Right cardiac atrium (tissue), 5 donors: Measurements from ENCODE around the gene CFAP47. TPM values are rescaled to one million over a fixed set of nuclear protein-coding genes. Genes with fewer than 3 reads are reported as not detected.
"Not testable (repeated sequence)": the region's sequence is repeated elsewhere in the genome, so short reads cannot be mapped to it uniquely, and the experiment has no call there.

Source experiments
- ATAC-seq, 2 donors: fragments of 200-7000 bp; cut with Tn5 transposase; one replicate each; pipeline versions ENCODE4 v1.8.0 to v1.9.1; 2020; ENCODE audit warnings: moderate library complexity in 2 of 2, mild to moderate bottlenecking in 1 of 2
- DNase-seq, 3 donors: peaks; one replicate each; pipeline ENCODE4 v3.0.0-alpha.2; 2020
- H3K27ac ChIP-seq: one replicate; pipeline ENCODE4 v1.5.1; 2013; ENCODE audit warnings: mild to moderate bottlenecking, low read length, control low read depth, moderate library complexity
- H3K27me3 ChIP-seq: one replicate; pipeline ENCODE4 v1.6.1; 2013; ENCODE audit not compliant: control insufficient read depth, insufficient read depth
- H3K4me1 ChIP-seq: one replicate; pipeline ENCODE4 v1.6.1; 2013; ENCODE audit warnings: low read length; ENCODE audit not compliant: control insufficient read depth, insufficient read depth
- H3K4me3 ChIP-seq: one replicate; pipeline ENCODE4 v1.5.1; 2013; ENCODE audit warnings: low read length, control low read depth
- H3K9me3 ChIP-seq: one replicate; pipeline ENCODE4 v1.6.1; 2013; ENCODE audit warnings: low read length; ENCODE audit not compliant: control insufficient read depth
- WGBS: extraction: QIAGEN DNeasy Blood & Tissue Kit; methylation state at CpG from one replicate; pipeline ENCODE4 v1.1.7; 2013; 5-methylcytosine and 5-hydroxymethylcytosine counted together
- intact Hi-C, 4 donors: fragments of 100-400 bp; cut with DNase I; formaldehyde crosslinking; loops; one replicate each; pipeline versions ENCODE4 v1.11.0 to v1.14.0; 2022 to 2023
- long read RNA-seq, 4 donors: library from polyadenylated mRNA; unstranded; transcript quantifications; one replicate each; pipeline ENCODE4 v2.0.0, GENCODE V29; 2020 to 2021
- polyA plus RNA-seq: library from polyadenylated mRNA; stranded (reverse); fragments of 200-250 nt; gene quantifications from one replicate; pipeline ENCODE4 v1.2.3, GENCODE V29; 2013
- total RNA-seq, 4 donors: library from RNA; stranded (reverse); fragmentation: NEBNext Ultra II Directional; extraction: Animal tissue kit (Norgen Biotek cat#: 25700); gene quantifications; one replicate each; pipeline ENCODE4 v1.2.1, GENCODE V29; 2021
- donor health status: healthy with polysubstance abuse.
- donor health status: DM: no; HTN: yes; CAD: no.
- donor health status: DM: no; HTN: no; CAD: no.
- donor health status: DM: no; HTN: yes; CAD: no; lungs with severe emphysema.
- donor health status: DM: yes; HTN: yes; CAD: no.

The CFAP47 gene, protein sequence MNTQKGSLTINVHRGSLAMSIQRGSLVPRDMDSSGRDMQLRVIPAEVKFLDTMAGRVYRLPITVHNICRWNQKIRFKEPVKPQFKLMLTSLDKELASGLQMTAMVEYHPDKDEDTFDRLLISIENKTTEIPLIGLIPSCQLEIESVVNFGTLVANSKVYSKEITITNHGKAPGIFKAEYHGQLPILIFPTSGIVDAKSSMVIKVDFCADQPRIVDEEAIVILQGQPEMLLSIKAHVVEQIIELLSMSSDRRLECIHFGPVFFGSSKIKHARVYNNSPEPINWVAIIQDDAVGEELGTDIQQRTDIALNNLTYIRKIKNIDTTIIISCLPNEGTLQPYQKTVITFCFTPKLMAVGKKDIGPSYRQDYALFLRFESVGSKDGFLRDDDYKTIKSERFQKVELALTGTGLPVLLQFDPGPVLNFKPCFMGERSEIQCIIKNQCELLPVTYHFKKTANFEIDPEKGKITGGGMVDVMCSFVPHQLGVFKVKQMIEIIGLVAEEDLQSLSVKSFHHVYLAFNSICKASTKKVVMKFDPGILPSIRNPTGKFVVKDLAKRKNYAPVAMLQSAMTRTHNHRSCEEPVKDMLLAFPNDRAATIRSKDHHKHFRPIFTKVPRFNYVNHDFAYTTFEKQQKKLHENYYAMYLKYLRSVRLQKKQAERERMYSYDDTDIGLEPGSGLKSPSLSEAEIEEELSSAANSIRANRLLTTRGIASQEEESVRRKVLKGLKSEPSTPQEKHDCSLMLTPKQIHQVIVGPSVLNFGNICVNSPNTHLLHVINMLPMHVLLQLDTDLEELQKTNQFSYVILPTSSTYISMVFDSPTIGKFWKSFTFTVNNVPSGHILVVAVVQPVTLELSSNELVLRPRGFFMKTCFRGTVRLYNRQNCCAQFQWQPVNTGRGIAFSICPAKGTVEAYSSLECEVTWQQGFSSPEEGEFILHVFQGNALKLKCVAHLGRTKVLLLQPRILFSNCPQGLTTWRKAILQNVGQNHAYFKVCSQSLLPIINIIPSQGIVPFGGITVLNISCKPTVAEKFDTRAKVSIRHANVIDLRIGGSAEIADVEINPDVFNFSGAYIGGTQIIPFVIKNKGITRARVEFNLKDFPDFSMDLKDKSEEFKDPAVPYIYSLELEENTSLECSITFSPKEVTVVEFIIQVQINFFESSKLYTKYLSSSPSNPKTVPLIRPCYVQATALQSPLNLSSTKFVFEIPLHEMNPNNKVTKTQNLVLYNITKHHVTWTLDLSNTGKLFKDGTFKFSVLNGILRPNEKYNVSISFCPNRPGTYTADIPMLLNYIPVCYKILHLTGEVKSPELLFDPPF (N-terminal part only)
- total RNA-seq (not detected), polyA plus RNA-seq (not detected)
- long read RNA-seq, donor 1 = 0 reads
- long read RNA-seq, donor 2 = 0 reads
- long read RNA-seq, donor 3 = 0 reads
- long read RNA-seq, donor 4 = 0 reads

- intact Hi-C loops = no loop called here
- no peaks in the 10 kb centered on the region for H3K9me3 ChIP-seq
- DNase-seq (peak; percentile 22 to 60 (median 56)), ATAC-seq (peak in 1 of 2 donors; percentile 57)
- peak within 1 kb of the TSS; percentile 31 for H3K4me3 ChIP-seq
- H3K27ac ChIP-seq = no peak within 1 kb of the TSS
- 2% methylated on average over 38 of the region's 38 CpGs for WGBS
- H3K4me1 ChIP-seq = no peaks in the 10 kb centered on the region
- H3K27me3 ChIP-seq = no peaks in the 10 kb centered on the region
These were observed at the start of gene CFAP47 for GRCh38 chrX:35919536-35920309. TSS of gene CFAP47 (plus strand) at chrX:35919734. CDS start at chrX:35919800, 66 bp downstream.

DNA sequence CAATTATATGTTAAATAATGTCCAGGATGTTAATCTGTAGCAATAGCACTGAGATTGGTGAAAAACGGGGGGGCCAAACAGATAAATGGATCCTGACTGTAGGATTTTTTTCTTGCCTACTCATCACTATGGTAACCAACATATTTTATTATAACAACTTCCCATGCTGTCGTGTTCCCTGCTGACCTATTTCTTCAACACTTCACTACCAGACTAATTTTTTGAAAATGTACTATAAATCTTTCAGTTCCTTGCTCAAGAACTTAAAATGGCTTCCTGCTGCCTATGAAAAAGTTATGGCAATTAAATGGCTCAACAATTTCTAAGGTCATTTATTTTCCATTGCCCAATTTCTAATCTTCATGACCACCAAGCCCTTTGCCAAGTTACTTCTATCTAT, 38.9 kb upstream of the CFAP47 start:
- ATAC-seq (no peak), DNase-seq (no peak)
- no peak overlapping the region for H3K27ac ChIP-seq
- H3K4me1 ChIP-seq = no peaks in the 10 kb centered on the region
- intact Hi-C loops = no loop called here
- WGBS = 34% methylated on average over 2 of the region's 2 CpGs
- H3K27me3 ChIP-seq = no peaks in the 10 kb centered on the region
- H3K9me3 ChIP-seq = no peaks in the 10 kb centered on the region
- no peak overlapping the region for H3K4me3 ChIP-seq

DNA sequence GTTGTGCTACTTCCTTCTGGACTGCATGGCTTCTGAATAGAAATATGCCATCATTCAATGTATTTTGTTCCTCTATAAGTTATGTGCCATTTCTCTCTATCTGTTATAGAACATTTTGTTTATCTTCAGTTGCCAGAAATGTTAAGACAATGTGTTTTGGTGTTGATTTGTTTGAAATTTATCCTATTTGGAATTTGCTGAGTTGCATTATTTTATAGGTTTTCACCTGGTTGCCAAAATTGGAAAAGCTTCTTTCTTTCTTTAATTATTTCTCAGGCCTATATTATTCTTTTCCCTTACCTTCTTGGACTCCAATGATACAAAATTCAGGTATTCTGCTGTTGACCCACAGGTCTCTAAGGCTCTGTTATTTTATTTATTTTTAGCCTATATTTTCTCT, 33.4 kb upstream of the CFAP47 start:
- Histone ChIP-seq H3K4me1 (no peaks in the 10 kb centered on the region), H3K27ac (no peak overlapping the region), H3K4me3 (no peak overlapping the region), H3K27me3 (no peaks in the 10 kb centered on the region), H3K9me3 (no peaks in the 10 kb centered on the region)
- ATAC-seq (no peak), DNase-seq (no peak)
- intact Hi-C loops = no loop called here

DNA sequence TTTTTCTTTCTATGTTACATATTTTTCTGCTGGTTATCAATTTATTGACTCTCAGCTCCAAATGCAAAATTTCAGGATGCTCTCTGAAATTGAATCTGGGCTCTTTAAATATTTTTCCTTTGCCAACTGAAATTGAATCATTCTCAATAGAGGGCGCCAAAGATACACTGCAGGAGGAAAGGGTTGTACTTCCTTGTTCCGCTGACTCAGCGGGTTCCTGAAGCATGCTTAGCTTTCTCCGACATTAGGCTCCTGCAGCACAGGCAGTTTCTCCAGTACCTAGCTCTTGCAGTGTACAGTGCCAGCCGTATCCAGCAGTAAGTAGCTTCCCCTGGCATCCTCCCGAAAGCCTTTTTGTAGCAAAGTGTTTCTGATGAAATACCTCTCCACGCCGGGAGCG, 28.8 kb upstream of the CFAP47 start:
- Histone ChIP-seq H3K9me3 (no peaks in the 10 kb centered on the region), H3K27me3 (no peaks in the 10 kb centered on the region), H3K4me1 (no peaks in the 10 kb centered on the region), H3K4me3 (no peak overlapping the region), H3K27ac (no peak overlapping the region)
- ATAC-seq (no peak), DNase-seq (peak in 1 of 3 donors; percentile 52)
- 58% methylated on average over 9 of the region's 9 CpGs for WGBS
- intact Hi-C loops = no loop called here

GRCh38 chrX:35986816-35987215, 67.3 kb downstream of the CFAP47 start:
- DNase-seq, H3K4me3 ChIP-seq, H3K4me1 ChIP-seq, ATAC-seq, H3K9me3 ChIP-seq, H3K27ac ChIP-seq, H3K27me3 ChIP-seq, intact Hi-C loops: not testable (repeated sequence)
- 85% methylated on average over 6 of the region's 6 CpGs for WGBS

GRCh38 chrX:36007207-36007606, 87.7 kb downstream of the CFAP47 start:
- Histone ChIP-seq H3K27me3 (no peaks in the 10 kb centered on the region), H3K27ac (no peak overlapping the region), H3K9me3 (no peaks in the 10 kb centered on the region), H3K4me3 (no peak overlapping the region), H3K4me1 (no peaks in the 10 kb centered on the region)
- intact Hi-C loops = no loop called here
- DNase-seq (no peak), ATAC-seq (no peak)
- 62% methylated on average over 5 of the region's 5 CpGs for WGBS

DNA sequence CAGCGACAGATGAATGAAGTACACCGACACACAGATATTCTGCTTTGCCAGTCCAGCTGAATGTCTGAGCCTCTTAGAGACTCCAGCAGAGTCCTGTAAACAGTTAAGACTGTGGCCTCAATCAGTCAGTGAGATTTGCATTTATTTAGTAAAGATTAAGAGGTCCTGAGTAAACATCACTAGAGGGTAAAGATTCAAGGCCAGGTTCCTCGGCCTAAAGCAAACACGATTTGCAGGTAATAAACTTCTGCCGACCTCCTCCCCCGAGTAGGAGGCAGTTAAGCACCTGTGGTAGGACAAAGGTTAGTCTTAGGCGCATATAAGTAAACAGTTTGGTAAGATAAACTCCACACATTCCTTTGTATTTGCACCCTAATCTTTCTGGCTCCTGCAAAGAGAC, 99.6 kb downstream of the CFAP47 start:
- no peak overlapping the region for H3K4me3 ChIP-seq
- intact Hi-C loops = no loop called here
- WGBS = 49% methylated on average over 7 of the region's 7 CpGs
- no peaks in the 10 kb centered on the region for H3K27me3 ChIP-seq
- H3K9me3 ChIP-seq = no peaks in the 10 kb centered on the region
- H3K4me1 ChIP-seq = no peaks in the 10 kb centered on the region
- no peak for ATAC-seq
- H3K27ac ChIP-seq = no peak overlapping the region
- no peak for DNase-seq

GRCh38 chrX:36035550-36035949, 116.0 kb downstream of the CFAP47 start:
- Histone ChIP-seq H3K9me3 (no peaks in the 10 kb centered on the region), H3K4me3 (no peak overlapping the region), H3K4me1 (no peaks in the 10 kb centered on the region), H3K27me3 (no peaks in the 10 kb centered on the region), H3K27ac (no peak overlapping the region)
- ATAC-seq (no peak), DNase-seq (no peak)
- WGBS = 90% methylated on average over 2 of the region's 2 CpGs
- intact Hi-C loops = no loop called here

DNA sequence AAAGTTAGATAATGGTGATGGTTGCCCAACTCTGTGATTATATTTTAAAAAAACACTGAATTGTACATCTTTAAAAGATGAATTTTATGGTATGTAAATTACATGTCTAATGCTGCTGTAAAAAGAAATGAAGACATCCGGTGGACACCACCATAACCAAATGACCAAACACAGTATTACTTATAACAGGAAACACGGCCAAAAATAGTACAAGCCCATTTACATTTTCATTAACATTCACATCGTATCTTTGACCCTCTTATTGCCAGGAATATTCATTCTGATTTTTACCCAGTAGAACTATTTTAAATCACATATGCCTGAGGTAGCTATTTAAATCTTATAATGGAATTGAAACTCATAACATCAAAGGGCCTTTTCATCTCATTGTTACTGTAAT, 143.2 kb downstream of the CFAP47 start:
- intact Hi-C loops = no loop called here
- no peaks in the 10 kb centered on the region for H3K9me3 ChIP-seq
- DNase-seq (no peak), ATAC-seq (no peak)
- H3K27me3 ChIP-seq = no peaks in the 10 kb centered on the region
- H3K27ac ChIP-seq = no peak overlapping the region
- H3K4me1 ChIP-seq = no peaks in the 10 kb centered on the region
- H3K4me3 ChIP-seq = no peak overlapping the region
- 79% methylated on average over 3 of the region's 3 CpGs for WGBS

GRCh38 chrX:36071061-36071460, 151.5 kb downstream of the CFAP47 start:
- DNase-seq (no peak), ATAC-seq (no peak)
- WGBS = 82% methylated on average over 2 of the region's 2 CpGs
- intact Hi-C loops = no loop called here
- Histone ChIP-seq H3K27me3 (no peaks in the 10 kb centered on the region), H3K9me3 (no peaks in the 10 kb centered on the region), H3K4me1 (no peaks in the 10 kb centered on the region), H3K27ac (no peak overlapping the region), H3K4me3 (no peak overlapping the region)
